ENCODE data around the gene NKX2-3.

NKX2-3 gene

GRCh38 chr10:99522470-99523250 lies 10.1 kb upstream of the NKX2-3 start:
- TF ChIP-seq CTCF (IDR thresholded peaks at IDR 0.05; ENCODE audit: low read depth, low read length), result no peak
- H3K4me3 ChIP-seq (replicated peaks in 1 of 2; ENCODE audit: low read depth in 2 of 2, low read length in 2 of 2), result no peak overlapping the region
- no peak for DNase-seq (ENCODE audit: low read depth in 2 of 2)

DNA sequence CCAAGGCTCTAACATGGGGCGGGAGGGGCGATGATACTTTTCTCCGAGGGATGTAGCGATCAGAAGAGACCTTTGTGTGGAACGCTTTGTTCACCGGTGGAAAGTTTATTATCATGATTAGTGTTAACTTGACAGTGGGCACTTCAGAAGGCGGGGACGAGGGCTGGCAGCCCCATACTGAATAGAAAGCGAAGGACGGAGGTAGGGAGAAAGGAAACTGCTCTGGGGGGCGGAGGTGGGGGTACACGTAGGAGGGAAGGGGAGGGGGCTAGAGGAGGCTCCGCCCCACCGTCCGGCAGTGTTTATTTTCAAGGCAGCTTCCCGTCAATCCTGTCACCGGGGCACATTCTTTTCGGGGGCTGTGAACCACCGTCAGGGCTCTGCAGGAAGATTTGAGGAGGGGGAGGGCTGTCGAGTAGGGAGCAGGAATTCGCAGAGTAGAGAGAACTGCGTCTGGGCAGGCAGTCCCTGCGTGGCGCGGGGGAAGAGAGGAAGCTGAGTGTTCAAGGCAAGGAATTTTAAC lies 9.4 kb upstream of the NKX2-3 start:
- no peak overlapping the region for H3K4me3 ChIP-seq (replicated peaks in 1 of 2; ENCODE audit: low read depth in 2 of 2, low read length in 2 of 2)
- TF ChIP-seq CTCF (IDR thresholded peaks at IDR 0.05; ENCODE audit: low read depth, low read length), result no peak

GRCh38 chr10:99524050-99524666 lies 8.6 kb upstream of the NKX2-3 start:
- TF ChIP-seq CTCF (IDR thresholded peaks at IDR 0.05; ENCODE audit: low read depth, low read length), result no peak
- H3K4me3 ChIP-seq (replicated peaks in 1 of 2; ENCODE audit: low read depth in 2 of 2, low read length in 2 of 2), result no peak overlapping the region
- DNase-seq (ENCODE audit: low read depth in 2 of 2), result no peak

More for the DNA sequence above, 9.4 kb upstream of the NKX2-3 start:
- no peak for DNase-seq (ENCODE audit: low read depth in 2 of 2)

DNA sequence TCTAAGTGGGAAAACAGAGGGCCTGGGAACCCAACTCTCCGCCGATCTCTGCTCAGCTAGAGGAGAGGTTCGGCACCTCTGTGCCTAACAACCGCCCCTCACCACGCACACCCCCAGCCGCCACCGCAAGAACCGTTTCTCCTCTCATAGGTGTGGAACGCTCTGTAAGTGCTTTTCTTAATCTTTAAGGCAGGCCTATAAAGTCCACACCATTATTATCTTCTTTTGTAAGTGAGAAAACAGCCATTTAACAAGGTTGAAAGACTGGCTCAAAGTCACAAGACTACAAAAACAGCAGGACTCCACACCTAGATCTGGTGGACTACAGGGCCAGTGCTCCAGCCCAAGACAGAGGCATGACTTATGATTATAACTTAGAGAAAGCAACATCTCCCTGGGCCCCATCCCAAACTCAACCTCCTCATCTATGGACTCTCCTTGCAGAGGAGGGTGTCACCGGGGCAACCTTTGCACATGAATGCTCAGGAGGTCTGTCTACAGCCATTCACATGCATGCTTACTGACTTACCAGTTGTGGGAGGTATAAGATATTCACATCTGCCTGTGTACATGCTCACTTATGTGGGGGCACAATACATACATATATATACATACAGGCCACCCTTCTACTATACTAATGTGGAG lies 7.9 kb upstream of the NKX2-3 start:
- no peak overlapping the region for H3K4me3 ChIP-seq (replicated peaks in 1 of 2; ENCODE audit: low read depth in 2 of 2, low read length in 2 of 2)
- TF ChIP-seq CTCF (IDR thresholded peaks at IDR 0.05; ENCODE audit: low read depth, low read length), result no peak
- DNase-seq (ENCODE audit: low read depth in 2 of 2), result no peak

- TF ChIP-seq CTCF (IDR thresholded peaks at IDR 0.05; ENCODE audit: low read depth, low read length), result no peak
- no peak for DNase-seq (ENCODE audit: low read depth in 2 of 2)
- no peak overlapping the region for H3K4me3 ChIP-seq (replicated peaks in 1 of 2; ENCODE audit: low read depth in 2 of 2, low read length in 2 of 2)
These were observed 6.8 kb upstream of the NKX2-3 start for GRCh38 chr10:99525897-99526296.

GRCh38 chr10:99526861-99527504 lies 5.8 kb upstream of the NKX2-3 start:
- no peak for TF ChIP-seq CTCF (IDR thresholded peaks at IDR 0.05; ENCODE audit: low read depth, low read length)
- DNase-seq (ENCODE audit: low read depth in 2 of 2), result no peak
- H3K4me3 ChIP-seq (replicated peaks in 1 of 2; ENCODE audit: low read depth in 2 of 2, low read length in 2 of 2), result no peak overlapping the region
